Activated T-helper 2 cell treated with anti-CD3 and anti-CD28 coated beads, Interferon-gamma antibody, Interleukin-2, Interleukin-4, amounts not matched to agents 10 μg/mL and 5 μg/mL and 100 μg/mL, durations not matched to agents 14 hours and 24 hours and 36 hours (primary cell): ENCODE data around the gene USP17L22. TPM values are rescaled to one million over a fixed set of nuclear protein-coding genes. Genes with fewer than 3 reads are reported as not detected.

Source experiments
- total RNA-seq: library from RNA; stranded (reverse); gene quantifications from 2 replicates; pipeline ENCODE4 v1.2.3, GENCODE V29; 2022

The USP17L22 gene
- total RNA-seq, 1 donor from 2014 or later = not detected

Other genes with a start within 250 kb of the USP17L22 start
- gene FAM90A26, start 97.2 kb upstream of the USP17L22 start, total RNA-seq = not detected in 2 replicates
- gene USP17L10, start 57.0 kb upstream of the USP17L22 start, total RNA-seq = not detected in 2 replicates
- gene USP17L11, start 52.2 kb upstream of the USP17L22 start, total RNA-seq = 0.25 TPM in 1 of 2 replicates, not detected in the other
- not detected in 2 replicates for gene USP17L12, start 47.5 kb upstream of the USP17L22 start, total RNA-seq
- gene USP17L13, start 42.7 kb upstream of the USP17L22 start, total RNA-seq = not detected in 2 replicates
- not detected in 2 replicates for gene USP17L15, start 33.2 kb upstream of the USP17L22 start, total RNA-seq
- not detected in 2 replicates for gene USP17L17, start 23.7 kb upstream of the USP17L22 start, total RNA-seq
- gene USP17L18, start 19.0 kb upstream of the USP17L22 start, total RNA-seq = not detected in 2 replicates
- gene USP17L19, start 14.2 kb upstream of the USP17L22 start, total RNA-seq = not detected in 2 replicates
- gene USP17L20, start 9.5 kb upstream of the USP17L22 start, total RNA-seq = not detected in 2 replicates
- not detected in 2 replicates for gene USP17L21, start 4.7 kb upstream of the USP17L22 start, total RNA-seq
- not detected in 2 replicates for gene USP17L24, start 57.5 kb downstream of the USP17L22 start, total RNA-seq
- not detected in 2 replicates for gene USP17L25, start 62.3 kb downstream of the USP17L22 start, total RNA-seq
- not detected in 2 replicates for gene USP17L26, start 67.0 kb downstream of the USP17L22 start, total RNA-seq
- not detected in 2 replicates for gene USP17L5, start 71.8 kb downstream of the USP17L22 start, total RNA-seq
- gene USP17L27, start 76.5 kb downstream of the USP17L22 start, total RNA-seq = not detected in 2 replicates
- not detected in 2 replicates for gene USP17L28, start 81.3 kb downstream of the USP17L22 start, total RNA-seq
- not detected in 2 replicates for gene USP17L29, start 86.0 kb downstream of the USP17L22 start, total RNA-seq
- gene USP17L30, start 95.5 kb downstream of the USP17L22 start, total RNA-seq = not detected in 2 replicates
- not detected in 2 replicates for gene DEFB131A, start 176.8 kb downstream of the USP17L22 start, total RNA-seq